TTC549 (cell line): ENCODE measurements around the gene RNU4-1.

Experiments used
- FAIRE-seq: peaks from 2 replicates; lab custom pipeline; 2012; peaks lifted over from hg19 to GRCh38; lab: Jason Lieb, UNC

RNU4-1 gene

DNA sequence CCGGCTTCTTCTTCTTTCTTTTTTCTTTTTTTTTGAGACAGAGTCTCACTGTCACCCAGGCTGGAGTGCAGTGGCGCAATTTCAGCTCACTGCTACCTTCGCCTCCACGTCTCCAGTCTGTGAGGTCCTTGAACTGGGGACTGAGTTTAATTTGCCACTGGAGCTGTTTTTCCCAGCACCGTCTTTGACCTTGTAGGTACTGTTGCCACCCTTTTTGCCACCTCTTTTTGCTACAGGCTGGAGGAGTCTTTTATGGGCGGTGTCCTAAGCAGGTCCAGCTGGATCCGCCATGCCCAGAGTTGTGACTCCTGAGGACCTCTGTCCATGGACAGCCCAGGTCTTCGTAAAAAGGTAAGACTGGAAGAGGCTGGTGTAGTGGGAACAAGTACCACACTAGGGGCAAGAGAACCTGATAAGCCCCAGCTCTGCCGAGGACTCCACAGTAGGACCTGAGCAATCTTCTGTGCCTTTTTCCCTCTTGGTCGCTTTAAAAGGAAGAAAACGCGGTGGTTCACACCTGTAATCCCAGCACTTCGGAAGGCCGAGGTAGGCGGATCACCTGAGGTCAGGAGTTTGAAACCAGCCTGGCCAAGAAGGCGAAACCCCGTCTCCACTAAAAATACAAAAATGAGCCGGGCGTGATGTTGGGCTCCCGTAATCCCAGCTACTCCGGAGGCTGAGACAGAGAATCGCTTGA is 2.3 kb downstream of the RNU4-1 start:
- no peak for FAIRE-seq

DNA sequence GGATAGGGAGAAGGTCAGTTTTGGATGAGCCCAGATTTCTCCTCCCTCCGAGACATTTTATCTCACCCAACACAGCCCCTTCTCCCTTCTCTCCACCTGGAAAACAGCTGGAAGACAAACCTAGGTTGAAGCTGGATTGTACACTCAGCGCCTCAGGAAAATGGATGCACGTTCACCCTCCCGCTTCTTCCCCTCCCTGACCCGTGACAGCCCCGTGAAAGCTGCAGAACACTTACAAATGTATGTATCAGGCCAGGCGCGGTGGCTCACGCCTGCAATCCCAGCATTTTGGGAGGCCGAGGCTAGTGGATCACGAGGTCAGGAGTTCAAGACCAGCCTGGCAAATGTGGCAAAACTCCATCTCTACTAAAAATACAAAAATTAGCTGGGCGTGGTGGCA is 5.5 kb downstream of the RNU4-1 start:
- no peak for FAIRE-seq

DNA sequence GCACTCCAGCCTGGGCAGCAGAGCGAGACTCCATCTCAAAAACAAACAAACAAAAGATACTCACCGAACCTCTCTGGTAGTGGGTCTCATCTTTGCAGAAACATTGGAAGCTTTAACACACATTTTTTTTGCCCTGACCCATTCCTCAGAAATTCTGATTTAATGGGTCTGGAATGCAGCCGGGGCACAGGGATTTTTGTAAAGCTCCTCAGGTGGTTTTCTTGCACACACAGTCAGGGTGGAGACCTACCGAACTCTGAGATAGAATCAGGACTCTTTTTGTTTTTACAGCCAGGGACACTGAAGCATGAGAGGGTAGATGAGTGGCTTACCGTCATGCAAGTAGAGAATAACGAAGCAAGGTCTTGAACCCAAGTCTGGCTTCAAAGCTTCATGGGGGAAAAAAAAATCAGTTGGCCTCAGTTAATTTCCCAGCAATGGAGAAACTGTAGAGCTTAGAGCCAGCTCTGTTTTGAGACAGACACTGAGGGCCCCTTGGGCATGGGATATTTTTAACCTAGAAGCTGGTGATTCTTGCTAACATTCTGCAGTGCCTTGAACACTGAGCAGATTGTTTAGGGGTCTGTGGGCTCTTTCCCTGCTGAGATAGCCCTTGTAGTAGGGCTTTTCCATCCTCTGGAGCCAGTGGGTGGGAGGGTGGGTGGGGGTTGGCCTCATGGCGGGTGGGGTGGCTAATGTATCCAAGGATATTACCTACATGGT is 6.1 kb downstream of the RNU4-1 start:
- no peak for FAIRE-seq

DNA sequence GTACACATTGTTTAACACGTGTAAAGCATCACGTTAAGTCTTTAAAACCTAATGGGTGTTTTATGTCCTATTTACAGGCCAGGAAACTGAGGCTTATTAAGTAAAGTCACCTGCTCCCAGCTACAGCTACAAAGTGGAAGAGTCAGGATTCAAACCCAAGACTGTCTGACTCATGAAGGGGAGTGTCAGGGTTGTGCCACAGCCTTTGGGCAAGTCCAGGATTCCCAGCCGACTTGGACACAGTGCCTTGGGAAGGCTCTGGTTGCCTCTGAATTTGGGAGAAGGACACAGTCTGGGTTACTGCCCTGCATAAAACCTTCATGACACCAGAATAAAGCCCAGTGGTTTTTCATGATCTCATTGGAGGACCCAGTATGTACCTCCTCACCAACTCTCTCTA is 8.7 kb downstream of the RNU4-1 start:
- no peak for FAIRE-seq

DNA sequence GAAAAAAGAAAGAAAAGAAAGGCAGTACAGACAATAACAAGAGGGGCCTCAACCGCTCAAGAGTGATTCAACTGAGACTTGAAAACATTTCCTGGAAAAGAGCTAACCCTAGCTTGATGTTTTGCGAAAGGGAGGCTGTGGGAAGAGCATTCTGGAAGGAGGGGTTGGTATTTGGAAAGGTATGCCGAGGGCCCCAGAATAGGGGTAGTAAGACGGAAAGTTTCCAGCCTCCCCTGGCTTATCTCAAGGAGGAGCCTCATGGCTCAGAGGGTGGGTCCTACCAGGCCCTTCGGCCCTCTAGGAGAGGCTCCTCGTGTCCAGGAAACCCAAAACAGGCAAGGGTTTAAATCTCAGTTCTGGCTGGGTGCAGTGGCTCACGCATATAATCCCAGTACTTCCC is 9.7 kb downstream of the RNU4-1 start:
- no peak for FAIRE-seq

DNA sequence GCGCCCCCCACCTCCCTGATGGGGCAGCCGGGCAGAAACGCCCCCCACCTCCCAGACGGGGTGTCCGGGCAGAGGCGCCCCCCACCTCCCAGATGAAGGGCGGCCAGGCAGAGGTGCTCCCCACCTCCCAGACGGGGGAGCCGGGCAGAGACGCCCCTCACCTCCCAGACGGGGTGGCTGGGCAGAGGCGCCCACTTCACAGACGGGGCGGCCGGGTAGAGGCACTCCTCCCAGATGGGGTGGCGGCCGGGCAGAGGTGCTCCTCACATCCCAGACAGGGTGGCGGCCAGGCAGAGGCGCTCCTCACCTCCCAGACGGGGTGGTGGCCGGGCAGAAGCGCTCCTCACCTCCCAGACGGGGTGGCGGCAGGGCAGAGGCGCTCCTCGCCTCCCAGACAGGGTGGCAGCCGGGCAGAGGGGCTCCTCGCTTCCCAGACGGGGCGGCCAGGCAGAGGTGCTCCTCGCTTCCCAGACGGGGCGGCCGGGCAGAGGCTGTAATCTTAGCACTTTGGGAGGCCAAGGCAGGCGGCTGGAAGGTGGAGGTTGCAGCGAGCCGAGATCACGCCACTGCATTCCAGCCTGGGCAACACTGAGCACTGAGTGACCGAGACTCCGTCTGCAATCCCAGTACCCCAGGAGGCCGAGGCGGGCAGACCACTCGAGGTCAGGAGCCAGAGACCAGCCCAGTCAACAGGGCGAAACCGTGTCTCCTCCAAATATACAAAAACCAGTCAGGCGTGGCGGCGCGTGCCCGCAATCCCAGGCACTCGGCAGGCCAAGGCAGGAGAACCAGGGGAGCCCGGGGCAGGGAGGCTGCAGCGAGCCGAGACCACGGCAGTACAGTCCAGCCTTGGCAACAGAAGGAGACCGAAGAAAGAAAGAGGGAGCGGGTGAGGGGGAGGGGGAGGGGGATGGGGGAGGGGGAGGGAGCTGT is 14.6 kb downstream of the RNU4-1 start:
- no peak for FAIRE-seq

DNA sequence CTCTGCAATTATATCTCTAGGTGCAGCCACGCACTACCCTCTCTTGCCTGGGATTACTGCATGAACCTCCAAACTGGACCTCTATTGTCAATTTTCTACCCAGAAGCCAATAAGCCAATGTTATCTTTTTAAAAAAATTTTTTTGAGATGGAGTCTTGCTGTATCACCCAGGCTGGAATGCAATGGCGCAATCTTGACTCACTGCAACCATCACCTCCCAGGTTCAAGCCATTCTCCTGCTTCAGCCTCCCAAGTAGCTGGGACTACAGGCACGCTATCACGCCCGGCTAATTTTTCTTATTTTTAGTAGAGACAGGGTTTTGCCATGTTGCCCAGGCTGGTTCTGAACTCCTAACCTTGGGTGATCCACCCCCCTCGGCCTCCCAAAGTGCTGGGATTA is 16.3 kb downstream of the RNU4-1 start:
- FAIRE-seq: no peak

DNA sequence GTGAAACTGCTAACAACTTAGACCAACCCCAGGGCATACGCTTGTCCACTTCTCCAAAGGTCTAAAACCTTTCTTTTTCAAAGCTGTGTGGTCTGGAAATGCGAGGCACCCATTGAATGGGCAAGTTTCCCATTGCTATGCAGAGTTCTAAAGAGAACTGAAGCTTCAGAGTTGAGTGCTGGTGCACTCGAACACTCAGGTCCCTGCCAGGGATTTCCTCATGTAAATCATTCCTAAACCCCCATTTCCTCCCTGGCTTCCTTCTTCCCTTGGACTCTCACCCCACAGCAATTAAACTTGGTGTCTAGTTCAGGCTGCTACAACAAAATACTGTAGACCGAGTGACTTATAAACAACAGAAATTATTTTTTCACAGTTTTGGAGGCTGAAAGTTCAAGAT is 25.3 kb downstream of the RNU4-1 start:
- no peak for FAIRE-seq

DNA sequence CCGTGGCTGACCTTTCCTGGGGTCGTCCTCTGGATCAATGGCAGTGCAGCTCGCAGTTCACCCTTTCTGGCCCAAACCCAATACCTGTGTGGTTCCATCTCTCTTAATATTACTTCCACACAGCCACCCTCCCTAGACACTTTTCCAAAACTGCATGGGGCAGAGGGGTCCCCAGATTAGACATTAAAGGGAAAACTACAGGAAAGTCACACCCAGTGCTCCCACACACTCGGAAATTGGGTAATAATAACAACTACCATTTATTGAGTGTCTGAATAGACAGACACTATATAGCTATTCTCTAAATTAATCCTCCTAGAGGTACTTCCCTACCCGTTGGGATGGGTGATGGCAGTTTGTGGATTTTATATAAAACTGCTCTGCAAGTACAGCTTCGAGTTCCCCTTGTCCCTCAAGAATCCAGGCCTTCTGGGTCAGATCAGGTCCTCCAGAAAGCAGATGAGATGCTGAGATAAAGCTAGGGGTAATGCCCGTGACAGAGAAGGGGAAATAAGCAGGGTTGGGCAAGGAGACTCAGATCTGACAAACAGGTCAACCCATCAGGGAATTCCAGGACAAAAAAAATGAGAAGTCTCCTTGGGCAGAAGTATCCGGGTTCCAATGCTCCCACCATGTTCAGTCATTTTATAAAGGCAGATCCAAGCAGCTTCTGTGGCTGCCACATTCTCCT is 26.7 kb downstream of the RNU4-1 start:
- FAIRE-seq: no peak

DNA sequence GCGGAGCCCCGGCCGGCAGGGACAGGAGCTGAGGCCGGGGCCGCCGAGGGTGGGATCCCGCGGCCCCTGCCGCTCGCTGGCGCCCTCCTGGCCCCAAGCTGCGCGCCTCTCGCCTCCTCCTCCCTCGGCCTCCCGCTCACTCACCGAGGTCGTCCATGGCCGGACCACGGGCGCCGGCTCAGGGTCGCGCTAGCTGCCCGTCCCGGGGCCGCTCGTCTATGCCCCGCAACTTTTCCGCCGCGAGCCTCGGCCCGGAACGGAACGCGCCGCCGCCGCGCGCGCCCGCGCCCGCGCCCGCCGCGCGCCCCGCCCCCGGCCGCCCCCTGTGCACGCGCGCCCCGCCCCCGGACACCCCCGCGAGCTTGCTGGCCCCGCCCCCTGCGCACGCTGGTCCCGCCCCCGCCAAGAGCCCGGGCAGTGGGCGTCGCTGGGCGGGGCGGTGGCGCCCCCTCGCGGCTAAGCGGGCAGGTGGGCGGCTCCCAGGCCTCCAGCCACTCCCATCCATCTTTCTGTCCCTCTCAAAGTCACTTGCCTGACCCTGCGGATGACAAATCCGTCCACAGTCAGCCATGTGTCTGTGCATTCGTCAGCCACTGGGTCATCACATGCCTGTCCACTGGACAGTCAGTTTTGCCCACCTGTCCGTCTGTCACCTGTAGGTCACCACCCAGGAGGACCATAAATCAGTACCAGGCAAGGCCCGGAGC is 27.4 kb downstream of the RNU4-1 start, which contains the start of gene PXN:
Gene PXN (minus strand): TSS at position 258 of the 707 bp plus-strand sequence. CDS start 101 bp downstream, at position 157.
- FAIRE-seq: no peak

DNA sequence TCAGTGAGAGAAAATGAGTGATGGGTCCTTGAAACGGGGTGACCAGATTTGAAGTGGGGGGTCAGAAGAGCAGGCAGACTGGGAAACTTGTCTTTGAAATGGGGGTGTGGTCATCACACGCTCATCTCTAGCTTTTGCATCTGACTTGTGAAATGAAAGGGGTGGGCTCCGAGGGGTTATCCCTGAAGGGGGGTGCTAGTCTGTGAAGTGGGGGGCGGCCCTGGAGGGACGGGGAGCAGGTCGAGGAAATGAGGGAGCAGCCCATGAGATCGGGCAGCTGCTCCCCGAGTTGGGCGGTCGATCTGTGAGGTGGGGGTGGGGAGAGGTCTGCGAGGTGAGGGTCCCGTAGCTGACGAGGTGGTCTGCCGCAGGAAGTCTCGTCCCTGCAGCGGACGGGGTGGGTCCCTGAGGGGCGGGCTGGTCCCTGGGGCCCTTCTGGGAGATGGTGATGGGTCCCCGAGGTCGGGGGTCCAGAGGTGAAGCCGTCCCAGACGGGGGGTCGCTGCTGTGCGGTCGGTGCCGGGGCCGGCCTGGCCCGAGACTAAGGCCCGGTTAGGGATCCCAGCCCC is 28.0 kb downstream of the RNU4-1 start:
- FAIRE-seq: no peak

DNA sequence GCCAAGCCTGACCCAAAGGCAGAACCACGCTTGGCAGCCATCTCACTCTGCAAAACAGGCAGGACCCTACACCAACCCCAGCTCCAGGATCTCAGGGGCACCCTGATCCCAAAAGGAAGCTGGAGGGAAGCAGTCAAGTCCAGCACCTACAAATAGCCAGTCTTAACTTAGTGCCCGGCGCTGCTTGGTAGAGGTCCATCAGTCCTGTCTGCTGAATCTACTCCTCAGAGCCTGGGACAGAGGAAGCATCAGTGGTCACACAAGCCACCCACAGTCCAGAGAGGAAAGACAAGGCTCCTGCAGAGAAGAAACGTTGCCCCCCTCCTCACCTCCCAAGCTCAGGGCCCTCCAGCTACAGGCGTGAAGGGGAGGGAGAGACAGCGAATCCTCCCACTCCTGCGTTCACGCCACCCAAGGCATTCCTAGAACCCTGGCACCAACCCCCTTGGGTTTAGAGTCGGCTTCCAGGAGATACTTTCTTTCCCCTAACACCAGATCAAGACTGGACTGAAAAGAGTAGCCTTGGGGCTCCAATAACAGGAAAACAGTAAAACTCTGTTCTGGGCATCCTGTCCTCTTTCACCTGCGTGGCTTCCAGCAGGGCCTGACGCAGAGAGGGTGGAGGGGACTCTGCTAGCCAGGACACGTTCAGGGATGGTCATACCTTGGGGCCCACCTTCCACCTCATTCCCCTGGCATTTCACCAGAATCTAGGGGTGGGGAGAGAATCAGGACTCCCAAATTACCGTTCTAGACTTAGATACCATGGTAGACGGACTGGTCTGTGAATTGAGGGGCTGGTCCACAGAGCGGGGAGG is 28.7 kb downstream of the RNU4-1 start:
- no peak for FAIRE-seq

DNA sequence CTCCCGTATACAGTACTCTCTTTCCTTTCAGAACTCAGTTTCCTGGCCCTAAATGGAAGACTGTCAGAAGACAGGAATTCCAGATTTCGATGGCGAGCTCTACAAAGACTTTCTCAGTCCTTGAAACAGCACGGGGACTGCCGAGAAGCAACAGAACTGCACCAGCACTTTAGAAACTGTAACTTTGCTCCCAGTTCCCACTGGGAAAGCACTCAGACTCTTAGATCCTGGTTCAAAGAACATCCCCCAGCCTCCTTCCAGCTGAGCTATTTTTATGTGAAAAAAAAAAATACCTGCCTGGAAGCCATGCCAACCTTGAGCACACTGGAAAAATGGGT is 29.3 kb downstream of the RNU4-1 start:
- FAIRE-seq: no peak

DNA sequence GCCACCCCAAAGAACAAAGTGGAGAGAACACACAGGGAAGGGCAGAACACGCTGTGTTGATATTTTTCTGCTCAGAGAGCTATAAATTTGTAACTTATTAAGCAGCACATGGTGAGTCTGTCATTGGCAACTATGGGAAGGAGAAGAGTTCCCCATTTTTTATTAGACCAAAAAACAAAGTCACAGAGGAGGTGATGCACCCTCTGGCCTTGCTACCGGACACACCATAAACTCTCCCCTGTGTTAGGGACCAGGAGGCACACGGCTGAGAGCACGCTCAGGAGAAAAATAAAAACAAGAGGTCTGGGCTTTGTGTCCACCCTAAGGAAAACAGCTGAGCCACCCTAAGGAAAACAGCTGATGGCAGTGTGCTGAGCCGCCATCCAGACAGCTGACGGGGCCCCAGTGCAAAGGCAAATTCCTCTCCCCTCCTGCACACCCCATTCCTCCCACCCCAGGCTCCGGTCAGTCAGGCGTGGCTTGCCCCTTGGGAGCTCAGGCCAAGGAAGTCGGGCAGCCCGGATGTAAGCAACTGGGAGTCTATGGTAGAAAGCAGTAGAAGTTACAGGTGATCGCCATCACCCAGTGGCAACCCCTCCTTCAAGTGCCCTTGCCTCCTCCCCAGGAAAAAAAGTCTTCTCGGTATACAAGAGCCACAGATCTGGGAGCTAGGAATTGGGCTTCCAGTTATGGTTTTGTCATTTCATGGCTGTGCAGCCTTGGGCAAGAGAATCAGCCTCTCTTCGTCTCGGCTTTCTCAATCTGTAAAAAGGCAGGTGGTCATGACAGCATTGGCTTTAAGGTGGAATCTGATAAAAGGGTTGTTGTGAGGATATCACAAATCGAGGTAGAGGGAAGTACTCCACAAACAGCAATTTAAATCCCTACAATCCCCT is 29.9 kb downstream of the RNU4-1 start:
- no peak for FAIRE-seq

DNA sequence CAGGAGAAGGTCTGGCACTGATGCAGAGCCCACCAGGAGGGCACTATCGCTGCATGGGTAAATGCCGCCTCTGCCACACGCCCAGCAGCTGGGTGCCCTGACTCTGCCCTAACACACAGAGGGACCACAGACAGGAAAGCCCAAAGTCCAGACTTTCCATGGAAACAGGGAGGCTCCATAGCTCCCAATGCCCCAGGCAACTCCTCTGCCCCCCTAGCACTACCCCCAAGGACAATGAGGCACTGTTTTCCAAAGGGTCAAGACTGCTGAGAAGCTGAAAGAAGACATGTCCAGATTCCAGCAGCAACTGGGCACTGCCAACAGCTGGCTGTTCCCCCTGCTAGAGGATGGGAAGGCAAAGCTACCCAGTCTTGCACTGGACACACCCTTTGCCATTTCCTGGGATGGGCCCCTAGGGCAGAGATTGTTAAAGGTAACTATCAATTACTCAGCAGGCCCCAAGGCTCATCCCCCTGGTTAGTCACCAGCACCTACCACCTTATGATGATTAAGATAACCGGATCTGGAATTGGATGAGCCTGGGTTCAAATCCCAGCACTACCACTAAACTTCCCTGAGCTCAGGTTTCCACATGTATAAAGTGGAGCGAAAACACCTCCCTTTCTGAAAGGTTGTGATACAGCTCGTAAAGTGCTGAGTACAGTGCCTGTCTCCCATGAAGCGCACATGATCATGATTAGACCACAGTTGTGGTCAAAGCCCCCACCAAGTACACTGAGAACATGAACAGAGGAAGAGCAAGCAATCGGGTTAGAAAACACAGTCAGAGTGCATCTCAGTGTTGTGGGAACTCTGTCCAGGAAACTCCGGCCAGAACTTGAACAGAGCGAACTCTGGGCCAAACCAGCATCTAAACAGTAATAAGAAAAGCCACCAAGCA is 30.8 kb downstream of the RNU4-1 start:
- no peak for FAIRE-seq

DNA sequence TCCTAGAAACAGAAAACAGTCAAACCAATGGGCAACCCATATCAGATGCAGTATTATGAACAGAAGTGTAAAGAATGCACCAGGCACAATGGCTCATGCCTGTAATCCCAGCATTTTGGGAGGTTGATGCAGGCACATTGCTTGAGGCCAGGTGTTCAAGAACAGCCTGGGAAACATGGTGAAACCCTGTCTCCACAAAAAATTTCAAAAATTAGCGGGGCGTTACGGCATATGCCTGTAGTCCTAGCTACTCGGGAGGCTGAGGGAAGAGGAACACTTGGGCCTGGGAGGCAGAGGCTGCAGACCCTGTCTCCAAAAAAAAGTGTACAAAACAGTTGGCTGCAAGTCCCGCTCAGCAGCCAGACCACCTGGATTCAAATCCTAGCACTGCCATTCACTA is 32.4 kb downstream of the RNU4-1 start:
- FAIRE-seq: no peak

DNA sequence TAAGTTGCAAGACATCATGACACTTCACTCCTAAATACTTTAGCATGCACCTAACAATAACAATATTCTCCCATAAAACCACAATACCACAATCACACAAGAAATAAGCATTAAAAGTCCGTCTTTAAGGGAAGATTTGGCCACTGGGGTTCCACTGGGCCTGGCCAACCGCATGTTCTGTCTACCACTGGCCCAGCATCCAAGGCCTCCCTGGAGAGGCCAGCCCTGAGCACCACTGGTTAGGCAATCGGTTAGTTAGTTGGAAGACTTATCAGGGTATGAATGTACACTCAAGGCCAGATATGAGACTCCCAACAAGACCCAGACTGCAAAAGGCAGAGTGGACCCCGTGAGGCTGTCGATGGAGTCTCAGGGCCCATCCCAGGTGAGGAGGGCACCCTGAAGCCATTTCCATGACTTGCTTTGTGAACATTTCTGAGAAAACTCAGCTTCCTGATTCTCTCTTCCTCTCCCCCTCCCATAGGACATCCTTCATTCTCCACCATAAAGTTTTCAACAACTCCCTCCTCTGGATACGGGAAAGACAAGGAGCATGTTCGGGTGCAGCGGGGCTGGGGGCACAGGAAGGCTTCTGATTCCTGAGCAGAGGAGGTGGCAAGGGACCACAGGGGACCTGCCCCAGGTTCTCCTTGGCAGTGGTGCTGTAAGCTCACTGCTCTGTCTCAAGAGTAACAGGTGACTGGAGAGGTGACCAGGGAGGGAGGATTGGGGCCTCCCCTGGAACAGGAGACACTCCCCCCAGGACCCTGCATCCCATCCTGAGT is 33.4 kb downstream of the RNU4-1 start:
- no peak for FAIRE-seq
